NB4 (cell line): Measurements from ENCODE around the gene RCAN2.

ENCODE experiments used
- DNase-seq: peaks from one replicate; pipeline ENCODE4 v3.0.0; 2010; ENCODE audit warnings: low read depth
- H3K4me3 ChIP-seq: one replicate; pipeline ENCODE4 v1.5.1; 2011; ENCODE audit warnings: mild to moderate bottlenecking, low read depth, low read length, moderate library complexity
- CTCF ChIP-seq: IDR thresholded peaks from one replicate; pipeline ENCODE4 v1.5.1; 2012; ENCODE audit warnings: low read depth, low read length
- MAX ChIP-seq: IDR thresholded peaks from 2 replicates; pipeline ENCODE4 v1.6.1; 2011; ENCODE audit warnings: low read depth, low read length
- MYC ChIP-seq: IDR thresholded peaks from 2 replicates; pipeline ENCODE4 v1.6.1; 2011; ENCODE audit warnings: low read depth, low read length
- POLR2A ChIP-seq: IDR thresholded peaks from 2 replicates; pipeline ENCODE4 v1.6.1; 2011; ENCODE audit warnings: mild to moderate bottlenecking; ENCODE audit not compliant: insufficient read length; ENCODE audit errors: extremely low read depth

Gene RCAN2

GRCh38 chr6:46243754-46244153 is 247.5 kb downstream of the RCAN2 start:
- no peak for DNase-seq
- H3K4me3 ChIP-seq: no peak overlapping the region
- TF ChIP-seq MAX (no peak), CTCF (no peak), POLR2A (no peak), MYC (no peak)

GRCh38 chr6:46242921-46243320 is 248.3 kb downstream of the RCAN2 start:
- no peak for TF ChIP-seq MAX
- TF ChIP-seq MYC: no peak
- no peak for TF ChIP-seq CTCF
- DNase-seq: no peak
- no peak overlapping the region for H3K4me3 ChIP-seq

- no peak overlapping the region for H3K4me3 ChIP-seq
- TF ChIP-seq MAX: no peak
- no peak for TF ChIP-seq CTCF
- TF ChIP-seq POLR2A: no peak
- no peak for TF ChIP-seq MYC
- DNase-seq: no peak
Observed at GRCh38 chr6:46240866-46241565, 250.2 kb downstream of the RCAN2 start.

- H3K4me3 ChIP-seq: no peak overlapping the region
- DNase-seq: no peak
- no peak for TF ChIP-seq POLR2A
- TF ChIP-seq MYC: no peak
- no peak for TF ChIP-seq CTCF
- no peak for TF ChIP-seq MAX
Observed at GRCh38 chr6:46236752-46237151, 254.5 kb downstream of the RCAN2 start.

- TF ChIP-seq CTCF (no peak), MYC (no peak), MAX (no peak), POLR2A (no peak)
- no peak for DNase-seq
- no peak overlapping the region for H3K4me3 ChIP-seq
Observed at GRCh38 chr6:46235242-46235641, 256.0 kb downstream of the RCAN2 start.

- no peak for DNase-seq
- TF ChIP-seq MYC: no peak
- no peak for TF ChIP-seq MAX
- no peak for TF ChIP-seq CTCF
- TF ChIP-seq POLR2A: no peak
- H3K4me3 ChIP-seq: no peak overlapping the region
Observed at GRCh38 chr6:46234700-46235099, 256.5 kb downstream of the RCAN2 start.
